OCI-M2 (cell line): ENCODE measurements around the gene SVIP.

Source experiments
- DNase-seq: peaks from one replicate; lab custom pipeline; 2025; ENCODE audit not compliant: unreplicated experiment; lab: John Stamatoyannopoulos, UW

Gene SVIP

GRCh38 chr11:22829231-22830081, at the start of gene SVIP:
TSS of gene SVIP (minus strand) at chr11:22829801. CDS start at chr11:22829748, 53 bp downstream.
- peak; percentile 29 for DNase-seq

- no peak for DNase-seq
Observed at GRCh38 chr11:22878604-22879003, 49.0 kb upstream of the SVIP start.

GRCh38 chr11:22878039-22878438, 48.4 kb upstream of the SVIP start:
- no peak for DNase-seq

GRCh38 chr11:22875869-22876473, 46.4 kb upstream of the SVIP start:
- DNase-seq = peak; percentile 3

- no peak for DNase-seq
Observed at GRCh38 chr11:22869325-22869724, 39.7 kb upstream of the SVIP start.

GRCh38 chr11:22860241-22860640, 30.6 kb upstream of the SVIP start, which contains the start of gene CCDC179:
TSS of gene CCDC179 (minus strand) at chr11:22860474. CDS start at chr11:22860421, 53 bp downstream.
- no peak for DNase-seq

GRCh38 chr11:22859756-22860155, 30.2 kb upstream of the SVIP start:
- DNase-seq = no peak

GRCh38 chr11:22851477-22851876, 21.9 kb upstream of the SVIP start:
- no peak for DNase-seq

- DNase-seq = no peak
Observed at GRCh38 chr11:22846726-22847125, 17.1 kb upstream of the SVIP start.

GRCh38 chr11:22832315-22833015, 2.9 kb upstream of the SVIP start:
- DNase-seq = no peak

- no peak for DNase-seq
Observed at GRCh38 chr11:22830082-22830414, 447 bp upstream of the SVIP start.

GRCh38 chr11:22828373-22828772, 1.2 kb downstream of the SVIP start:
- DNase-seq = no peak

GRCh38 chr11:22822203-22822602, 7.4 kb downstream of the SVIP start:
- DNase-seq = no peak

- no peak for DNase-seq
Observed at GRCh38 chr11:22809893-22810292, 19.7 kb downstream of the SVIP start.

- DNase-seq = no peak
Observed at GRCh38 chr11:22808571-22809197, 20.9 kb downstream of the SVIP start.

- DNase-seq = no peak
Observed at GRCh38 chr11:22807855-22808570, 21.6 kb downstream of the SVIP start.

- no peak for DNase-seq
Observed at GRCh38 chr11:22807391-22807790, 22.2 kb downstream of the SVIP start.

- DNase-seq = no peak
Observed at GRCh38 chr11:22802861-22803260, 26.7 kb downstream of the SVIP start.

GRCh38 chr11:22800482-22800881, 29.1 kb downstream of the SVIP start:
- no peak for DNase-seq

GRCh38 chr11:22798901-22799300, 30.7 kb downstream of the SVIP start:
- DNase-seq = no peak

GRCh38 chr11:22797047-22797446, 32.6 kb downstream of the SVIP start:
- DNase-seq = no peak
